ENCODE measurements around the gene PDLIM4. TPM values are rescaled to one million over a fixed set of nuclear protein-coding genes. Genes with fewer than 3 reads are reported as not detected.

PDLIM4 gene
- total RNA-seq, 1 donor from 2014 or later: 55.1 TPM

DNA sequence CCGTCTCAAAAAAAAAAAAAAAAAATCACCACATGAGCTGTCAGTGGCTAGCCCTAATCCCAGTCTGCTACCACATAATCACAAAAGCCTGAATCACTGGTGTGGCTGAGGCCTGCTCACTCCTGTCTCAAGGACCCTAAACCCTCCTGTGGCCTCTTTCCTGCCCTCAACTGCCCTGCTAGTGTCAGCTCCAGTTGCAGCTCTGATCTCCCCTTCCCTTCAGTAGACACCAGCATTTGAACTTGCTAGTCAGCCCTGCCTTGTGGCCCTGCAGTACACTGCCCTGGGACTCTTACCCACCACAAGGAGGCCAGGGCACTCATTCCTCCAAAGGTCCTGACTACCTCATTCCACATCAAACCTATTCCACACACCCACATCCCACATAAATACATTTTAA is 20.4 kb upstream of the PDLIM4 start:
- H3K27me3 Mint-ChIP-seq (ENCODE audit: low read depth): no peaks in the 10 kb centered on the region
- DNase-seq (ENCODE audit: low spot score): no peak

DNA sequence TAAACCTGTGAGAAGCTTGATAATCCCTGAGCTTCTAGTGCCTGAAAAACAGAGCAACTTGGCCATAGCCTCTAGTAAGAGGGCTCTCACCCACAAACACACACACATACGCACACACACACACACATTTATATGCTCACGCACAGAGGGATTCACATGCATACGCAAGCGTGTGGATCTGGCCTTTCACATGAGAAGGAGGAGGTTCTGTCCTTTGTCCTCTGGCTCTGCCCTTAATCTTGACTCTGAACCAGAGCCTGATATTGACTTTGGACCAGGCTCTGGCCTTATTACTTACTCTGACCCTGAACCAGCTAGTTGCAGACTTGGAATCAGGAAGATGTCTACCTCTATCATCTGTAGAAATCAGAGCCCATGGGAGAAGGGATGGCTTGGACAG is 19.8 kb upstream of the PDLIM4 start:
- DNase-seq (ENCODE audit: low spot score): no peak
- TF ChIP-seq, protein P1, sequence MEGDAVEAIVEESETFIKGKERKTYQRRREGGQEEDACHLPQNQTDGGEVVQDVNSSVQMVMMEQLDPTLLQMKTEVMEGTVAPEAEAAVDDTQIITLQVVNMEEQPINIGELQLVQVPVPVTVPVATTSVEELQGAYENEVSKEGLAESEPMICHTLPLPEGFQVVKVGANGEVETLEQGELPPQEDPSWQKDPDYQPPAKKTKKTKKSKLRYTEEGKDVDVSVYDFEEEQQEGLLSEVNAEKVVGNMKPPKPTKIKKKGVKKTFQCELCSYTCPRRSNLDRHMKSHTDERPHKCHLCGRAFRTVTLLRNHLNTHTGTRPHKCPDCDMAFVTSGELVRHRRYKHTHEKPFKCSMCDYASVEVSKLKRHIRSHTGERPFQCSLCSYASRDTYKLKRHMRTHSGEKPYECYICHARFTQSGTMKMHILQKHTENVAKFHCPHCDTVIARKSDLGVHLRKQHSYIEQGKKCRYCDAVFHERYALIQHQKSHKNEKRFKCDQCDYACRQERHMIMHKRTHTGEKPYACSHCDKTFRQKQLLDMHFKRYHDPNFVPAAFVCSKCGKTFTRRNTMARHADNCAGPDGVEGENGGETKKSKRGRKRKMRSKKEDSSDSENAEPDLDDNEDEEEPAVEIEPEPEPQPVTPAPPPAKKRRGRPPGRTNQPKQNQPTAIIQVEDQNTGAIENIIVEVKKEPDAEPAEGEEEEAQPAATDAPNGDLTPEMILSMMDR (IDR thresholded peaks at IDR 0.05): no peak
- no peaks in the 10 kb centered on the region for H3K27me3 Mint-ChIP-seq (ENCODE audit: low read depth)
- peaks cover 12% of the 10 kb centered on the region for H3K9me3 Mint-ChIP-seq (ENCODE audit: low read depth)
- H3K27ac Mint-ChIP-seq (ENCODE audit: unreplicated experiment): no peak overlapping the region
- no peaks in the 10 kb centered on the region for H3K36me3 Mint-ChIP-seq (ENCODE audit: low read depth)
- no peaks in the 10 kb centered on the region for H3K4me1 Mint-ChIP-seq (ENCODE audit: low read depth)
- H3K4me3 Mint-ChIP-seq (ENCODE audit: unreplicated experiment): no peak overlapping the region

More for the DNA sequence above, 20.4 kb upstream of the PDLIM4 start:
- Mint-ChIP-seq H3K36me3 (ENCODE audit: low read depth) (no peaks in the 10 kb centered on the region), H3K4me1 (ENCODE audit: low read depth) (no peaks in the 10 kb centered on the region), H3K9me3 (ENCODE audit: low read depth) (peaks cover 11% of the 10 kb centered on the region), H3K4me3 (ENCODE audit: unreplicated experiment) (no peak overlapping the region), H3K27ac (ENCODE audit: unreplicated experiment) (no peak overlapping the region)
- TF ChIP-seq, protein P1 (IDR thresholded peaks at IDR 0.05): no peak

DNA sequence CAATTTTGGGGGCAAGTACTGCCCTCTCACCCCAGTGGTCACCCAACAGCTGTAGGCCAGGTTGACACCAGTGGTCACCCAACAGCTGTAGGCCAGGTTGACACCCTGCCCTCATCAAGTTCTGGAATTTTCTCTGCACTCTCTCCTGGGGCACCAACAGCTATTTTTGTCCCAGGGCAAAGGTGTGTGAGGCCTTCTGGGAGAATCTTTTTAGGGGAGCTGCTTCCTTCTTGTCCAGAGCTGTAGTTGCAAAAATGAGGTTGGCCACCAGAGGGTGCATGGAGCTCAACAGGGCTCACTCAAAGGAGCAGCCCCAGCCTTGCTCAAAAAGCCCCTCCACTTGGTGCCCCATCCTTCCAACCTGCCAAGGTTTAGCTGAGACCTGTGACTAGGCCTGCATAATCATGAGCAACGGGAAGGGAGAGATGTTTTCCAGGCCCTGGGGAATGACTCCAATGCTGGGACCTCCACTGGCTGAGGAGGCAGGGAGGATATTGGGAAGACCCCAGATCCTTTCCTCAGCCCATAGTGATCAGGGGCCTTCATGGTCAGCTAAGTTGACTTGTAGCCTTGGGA is 19.2 kb upstream of the PDLIM4 start:
- H3K4me1 Mint-ChIP-seq (ENCODE audit: low read depth): no peaks in the 10 kb centered on the region
- DNase-seq (ENCODE audit: low spot score): no peak
- H3K9me3 Mint-ChIP-seq (ENCODE audit: low read depth): peaks cover 12% of the 10 kb centered on the region
- H3K27me3 Mint-ChIP-seq (ENCODE audit: low read depth): no peaks in the 10 kb centered on the region
- no peak overlapping the region for H3K4me3 Mint-ChIP-seq (ENCODE audit: unreplicated experiment)
- no peaks in the 10 kb centered on the region for H3K36me3 Mint-ChIP-seq (ENCODE audit: low read depth)
- TF ChIP-seq, protein P1 (IDR thresholded peaks at IDR 0.05): peak; percentile 89
- no peak overlapping the region for H3K27ac Mint-ChIP-seq (ENCODE audit: unreplicated experiment)

DNA sequence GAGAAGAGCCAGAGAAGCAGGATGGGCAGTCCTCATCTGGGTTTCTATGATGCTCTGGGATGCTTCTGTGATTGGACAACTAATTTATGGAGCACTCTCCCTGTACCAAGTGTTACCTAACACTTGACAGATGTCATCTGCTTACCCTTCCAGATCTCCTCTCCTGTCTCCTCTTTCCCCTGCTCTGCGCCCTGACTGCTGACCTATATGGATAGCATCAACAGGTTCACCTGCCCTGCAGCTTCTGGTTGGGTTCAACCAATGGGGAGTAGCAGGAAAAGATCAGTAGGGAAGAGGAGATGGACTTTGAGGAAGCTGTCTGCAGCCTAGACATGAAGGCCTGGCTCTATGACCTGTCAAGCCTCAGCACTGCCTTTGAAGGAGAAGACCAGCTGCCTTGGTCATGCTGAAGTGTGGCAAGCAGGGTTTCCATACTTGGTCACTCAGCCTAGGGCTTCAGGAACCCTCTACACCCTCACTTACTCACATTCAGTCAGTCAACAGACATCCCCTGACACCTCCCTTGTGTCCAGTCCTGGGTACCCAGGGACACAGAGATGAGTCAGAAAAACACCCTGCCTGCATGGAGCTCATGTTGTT is 18.5 kb upstream of the PDLIM4 start:
- H3K4me3 Mint-ChIP-seq (ENCODE audit: unreplicated experiment): no peak overlapping the region
- H3K4me1 Mint-ChIP-seq (ENCODE audit: low read depth): no peaks in the 10 kb centered on the region
- TF ChIP-seq, protein P1 (IDR thresholded peaks at IDR 0.05): no peak
- H3K36me3 Mint-ChIP-seq (ENCODE audit: low read depth): no peaks in the 10 kb centered on the region
- H3K27ac Mint-ChIP-seq (ENCODE audit: unreplicated experiment): no peak overlapping the region
- H3K9me3 Mint-ChIP-seq (ENCODE audit: low read depth): peaks cover 15% of the 10 kb centered on the region
- no peak for DNase-seq (ENCODE audit: low spot score)
- no peaks in the 10 kb centered on the region for H3K27me3 Mint-ChIP-seq (ENCODE audit: low read depth)

DNA sequence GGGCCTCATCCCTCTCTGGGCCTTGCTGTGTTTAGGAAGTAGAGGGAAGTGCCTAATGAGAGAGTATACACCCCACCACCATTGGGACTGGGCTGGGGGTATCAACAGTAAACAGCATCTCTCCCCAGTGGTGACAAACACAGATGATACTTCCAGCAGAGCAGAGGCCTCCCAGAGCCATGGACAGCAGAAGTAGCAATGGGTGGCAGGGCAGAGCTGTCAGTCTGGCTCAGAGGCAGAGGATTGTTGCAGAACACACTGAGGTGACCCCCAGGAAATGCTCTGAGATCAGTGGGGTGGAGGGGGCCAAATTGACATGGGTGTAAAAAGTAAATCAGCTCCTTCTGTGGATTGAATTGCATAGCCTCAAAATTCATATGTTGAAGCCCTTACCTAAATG is 17.7 kb upstream of the PDLIM4 start:
- Mint-ChIP-seq H3K9me3 (ENCODE audit: low read depth) (peaks cover 21% of the 10 kb centered on the region), H3K27ac (ENCODE audit: unreplicated experiment) (no peak overlapping the region), H3K36me3 (ENCODE audit: low read depth) (peaks cover 2% of the 10 kb centered on the region), H3K27me3 (ENCODE audit: low read depth) (no peaks in the 10 kb centered on the region), H3K4me3 (ENCODE audit: unreplicated experiment) (no peak overlapping the region), H3K4me1 (ENCODE audit: low read depth) (no peaks in the 10 kb centered on the region)
- TF ChIP-seq, protein P1 (IDR thresholded peaks at IDR 0.05): no peak
- DNase-seq (ENCODE audit: low spot score): no peak

All from chondrocyte (in vitro differentiated cells).